OCI-LY1 (cell line): Measurements from ENCODE around the gene NABP1.

Experiments
- H2AFZ ChIP-seq: fragments of 200-600 bp; sonication (generic), shearing (Covaris generic); 2 replicates; pipeline ENCODE4 v1.6.0; 2014; ENCODE audit warnings: antibody characterized with exemption, mild to moderate bottlenecking, low read length
- H3F3A ChIP-seq: fragments of 200-600 bp; sonication (generic), shearing (Covaris generic); 2 replicates; pipeline ENCODE4 v1.6.0; 2014; ENCODE audit warnings: mild to moderate bottlenecking, antibody characterized with exemption, low read length, moderate library complexity; ENCODE audit not compliant: insufficient read depth
- H3K27ac ChIP-seq: fragments of 200-600 bp; sonication (generic); 2 replicates; pipeline ENCODE4 v1.5.1; 2014; ENCODE audit warnings: low read length, mixed run types, mild to moderate bottlenecking, low read depth; ENCODE audit not compliant: poor library complexity, severe bottlenecking
- H3K27me3 ChIP-seq: fragments of 200-600 bp; sonication (generic); 2 replicates; pipeline ENCODE4 v1.6.0; 2014; ENCODE audit warnings: antibody characterized with exemption, mild to moderate bottlenecking, low read length, moderate library complexity; ENCODE audit not compliant: insufficient read depth
- H3K36me3 ChIP-seq: fragments of 200-600 bp; sonication (generic); 2 replicates; pipeline ENCODE4 v1.6.1; 2014; ENCODE audit warnings: mild to moderate bottlenecking, antibody characterized with exemption, low read length, moderate library complexity, mixed read lengths; ENCODE audit not compliant: insufficient read depth
- H3K4me1 ChIP-seq: fragments of 200-600 bp; sonication (generic); 2 replicates; pipeline ENCODE4 v1.5.1; 2014; ENCODE audit warnings: mild to moderate bottlenecking, low read length, moderate library complexity; ENCODE audit not compliant: insufficient read depth, severe bottlenecking
- H3K4me2 ChIP-seq: fragments of 200-600 bp; sonication (generic), shearing (Covaris generic); 2 replicates; pipeline ENCODE4 v1.6.1; 2014; ENCODE audit warnings: low read length
- H3K4me3 ChIP-seq: fragments of 200-600 bp; sonication (generic); 2 replicates; pipeline ENCODE4 v1.5.1; 2014; ENCODE audit warnings: low read length, low read depth, mild to moderate bottlenecking, mixed read lengths; ENCODE audit not compliant: poor library complexity, severe bottlenecking
- H3K79me2 ChIP-seq: fragments of 200-600 bp; shearing (Covaris generic); 2 replicates; pipeline ENCODE4 v1.6.1; 2016; ENCODE audit warnings: mixed run types, low read length, mixed read lengths; ENCODE audit not compliant: insufficient read depth
- H3K9ac ChIP-seq: fragments of 200-600 bp; sonication (generic), shearing (Covaris generic); 2 replicates; pipeline ENCODE4 v1.6.1; 2014; ENCODE audit warnings: mild to moderate bottlenecking, low read length, mixed read lengths
- H3K9me2 ChIP-seq: fragments of 200-600 bp; sonication (generic), shearing (Covaris generic); 2 replicates; pipeline ENCODE4 v1.6.1; 2014; ENCODE audit warnings: low read depth, mild to moderate bottlenecking, low read length, mixed read lengths
- H3K9me3 ChIP-seq: fragments of 200-600 bp; shearing (Covaris generic); 2 replicates; pipeline ENCODE4 v1.6.1; 2014; ENCODE audit warnings: low read length, mixed read lengths
- H4K20me1 ChIP-seq: fragments of 200-600 bp; sonication (generic), shearing (Covaris generic); 2 replicates; pipeline ENCODE4 v1.6.0; 2016; ENCODE audit warnings: mild to moderate bottlenecking, low read length; ENCODE audit not compliant: insufficient read depth
- CTCF ChIP-seq: fragments of 200-600 bp; sonication (generic), shearing (Covaris generic); IDR thresholded peaks from 2 replicates; pipeline ENCODE4 v1.5.1; 2017; ENCODE audit warnings: mild to moderate bottlenecking, antibody characterized with exemption, low read length, moderate library complexity, mixed read lengths
- EZH2 ChIP-seq: fragments of 200-600 bp; sonication (generic), shearing (Covaris generic); IDR thresholded peaks from 2 replicates; pipeline ENCODE4 v1.8.0; 2017; ENCODE audit warnings: borderline replicate concordance, mixed run types, mild to moderate bottlenecking, antibody characterized with exemption, low read length, moderate library complexity, mixed read lengths

NABP1 gene

GRCh38 chr2:191703079-191703725 is 25.3 kb downstream of the NABP1 start:
- Histone ChIP-seq H3K79me2 (no peaks in the 10 kb centered on the region), H3K4me2 (no peak overlapping the region), H4K20me1 (no peaks in the 10 kb centered on the region), H3K4me3 (no peak overlapping the region), H3F3A (no peaks in the 10 kb centered on the region), H3K27me3 (no peaks in the 10 kb centered on the region), H3K4me1 (no peaks in the 10 kb centered on the region), H3K9me3 (no peaks in the 10 kb centered on the region), H3K27ac (no peak overlapping the region), H3K9ac (no peak overlapping the region), H3K36me3 (no peaks in the 10 kb centered on the region), H2AFZ (no peak overlapping the region), H3K9me2 (no peaks in the 10 kb centered on the region)
- no peak for TF ChIP-seq EZH2
- no peak for TF ChIP-seq CTCF

- H2AFZ ChIP-seq = no peak overlapping the region
- H3K36me3 ChIP-seq = no peaks in the 10 kb centered on the region
- H3K9me3 ChIP-seq = no peaks in the 10 kb centered on the region
- TF ChIP-seq CTCF = no peak
- TF ChIP-seq EZH2 = no peak
- no peaks in the 10 kb centered on the region for H3K79me2 ChIP-seq
- H3K27ac ChIP-seq = no peak overlapping the region
- no peaks in the 10 kb centered on the region for H3K4me1 ChIP-seq
- H3K4me3 ChIP-seq = no peak overlapping the region
- no peaks in the 10 kb centered on the region for H3K27me3 ChIP-seq
- H3K9me2 ChIP-seq = no peaks in the 10 kb centered on the region
- no peaks in the 10 kb centered on the region for H3F3A ChIP-seq
- no peaks in the 10 kb centered on the region for H4K20me1 ChIP-seq
- no peak overlapping the region for H3K4me2 ChIP-seq
- H3K9ac ChIP-seq = no peak overlapping the region
These were observed 27.1 kb downstream of the NABP1 start for GRCh38 chr2:191705084-191705483.

GRCh38 chr2:191705701-191706100 is 27.8 kb downstream of the NABP1 start:
- Histone ChIP-seq H2AFZ (no peak overlapping the region), H3K27me3 (no peaks in the 10 kb centered on the region), H3K9ac (no peak overlapping the region), H3K4me3 (no peak overlapping the region), H3K27ac (no peak overlapping the region), H3F3A (no peaks in the 10 kb centered on the region), H3K79me2 (no peaks in the 10 kb centered on the region), H3K4me2 (no peak overlapping the region), H3K9me3 (no peaks in the 10 kb centered on the region), H3K36me3 (no peaks in the 10 kb centered on the region), H3K9me2 (no peaks in the 10 kb centered on the region), H3K4me1 (no peaks in the 10 kb centered on the region), H4K20me1 (no peaks in the 10 kb centered on the region)
- TF ChIP-seq EZH2 = no peak
- TF ChIP-seq CTCF = no peak
